IMR-90 (cell line): Measurements from ENCODE around the gene MBTPS1. TPM values are rescaled to one million over a fixed set of nuclear protein-coding genes. Genes with fewer than 3 reads are reported as not detected.
A peak's percentile ranks its signal among the peaks of the same experiment; 100 is the strongest.

Experiments
- ATAC-seq: fragments of 200-7000 bp; cut with Tn5 transposase; 2 replicates; pipeline ENCODE4 v1.9.1; 2020; ENCODE audit warnings: low read depth, mild to moderate bottlenecking, moderate library complexity
- BruUV-seq: library from RNA; stranded (reverse); fragments of 400-500 nt; replicated peaks from 2 replicates; lab custom pipeline; 2021; lab: Mats Ljungman, UMichigan
- CTCF ChIA-PET: fragments of 300-600 bp; formaldehyde crosslinking; extraction: SDS; loops from one replicate; lab custom pipeline; 2021; ENCODE audit warnings: antibody characterized with exemption; lab: Yijun Ruan, JAX
- POLR2A ChIA-PET: fragments of 300-600 bp; sonication (Branson Sonifier 250); formaldehyde crosslinking; loops from one replicate; lab custom pipeline; 2022; ENCODE audit warnings: antibody characterized with exemption; ENCODE audit not compliant: unreplicated experiment; lab: Charles Lee
- DNase-seq: peaks from one replicate; pipeline ENCODE4 v3.0.0; 2013
- H2AFZ ChIP-seq: replicated peaks from 2 replicates; pipeline ENCODE3; 2013; ENCODE audit warnings: low read length, mild to moderate bottlenecking; ENCODE audit not compliant: poor library complexity
- H2AK5ac ChIP-seq: 2 replicates; pipeline ENCODE4 v1.6.1; 2013; ENCODE audit warnings: low read depth, low read length, inconsistent platforms
- H2AK9ac ChIP-seq: replicated peaks from 2 replicates; pipeline ENCODE3; 2013; ENCODE audit warnings: mild to moderate bottlenecking, low read depth, low read length, moderate library complexity; ENCODE audit not compliant: poor library complexity
- H2BK120ac ChIP-seq: 2 replicates; pipeline ENCODE4 v1.6.1; 2013; ENCODE audit warnings: low read depth, low read length, inconsistent platforms
- H2BK15ac ChIP-seq: 3 replicates; pipeline ENCODE4 v1.6.1; 2013; ENCODE audit warnings: low read depth, low read length, inconsistent platforms
- H2BK20ac ChIP-seq: 2 replicates; pipeline ENCODE4 v1.6.1; 2013; ENCODE audit warnings: low read depth, mild to moderate bottlenecking, inconsistent platforms, low read length, moderate library complexity
- H2BK5ac ChIP-seq: 2 replicates; pipeline ENCODE4 v1.6.1; 2013; ENCODE audit warnings: mild to moderate bottlenecking, low read depth, low read length, inconsistent platforms; ENCODE audit not compliant: poor library complexity, severe bottlenecking
- H3K14ac ChIP-seq: replicated peaks from 2 replicates; pipeline ENCODE4 v1.6.1; 2013; ENCODE audit warnings: low read depth, low read length, inconsistent platforms
- H3K18ac ChIP-seq: 2 replicates; pipeline ENCODE4 v1.6.1; 2013; ENCODE audit warnings: low read depth, low read length, control low read depth
- H3K23ac ChIP-seq: 2 replicates; pipeline ENCODE4 v1.6.1; 2013; ENCODE audit warnings: low read depth, low read length, inconsistent platforms
- H3K27ac ChIP-seq: 2 replicates; pipeline ENCODE4 v1.5.1; 2013; ENCODE audit warnings: mild to moderate bottlenecking, control low read depth, low read length; ENCODE audit not compliant: insufficient read depth
- H3K27me3 ChIP-seq: 2 replicates; pipeline ENCODE4 v1.6.1; 2013; ENCODE audit warnings: low read length; ENCODE audit not compliant: control insufficient read depth, insufficient read depth
- H3K36me3 ChIP-seq: 2 replicates; pipeline ENCODE4 v1.6.1; 2013; ENCODE audit warnings: low read length, mixed read lengths; ENCODE audit not compliant: control insufficient read depth, insufficient read depth
- H3K4ac ChIP-seq: 2 replicates; pipeline ENCODE4 v1.6.1; 2013; ENCODE audit warnings: low read depth, low read length, inconsistent platforms
- H3K4me1 ChIP-seq: 2 replicates; pipeline ENCODE4 v1.6.1; 2013; ENCODE audit warnings: low read length, mixed read lengths; ENCODE audit not compliant: control insufficient read depth, insufficient read depth
- H3K4me2 ChIP-seq: 2 replicates; pipeline ENCODE4 v1.6.1; 2013; ENCODE audit warnings: low read depth, mild to moderate bottlenecking, control low read depth, low read length, moderate library complexity
- H3K4me3 ChIP-seq: 2 replicates; pipeline ENCODE4 v1.5.1; 2013; ENCODE audit warnings: low read depth, mild to moderate bottlenecking, control low read depth, low read length, moderate library complexity; ENCODE audit not compliant: insufficient read depth
- H3K56ac ChIP-seq: 2 replicates; pipeline ENCODE4 v1.6.1; 2013; ENCODE audit warnings: low read length, inconsistent platforms; ENCODE audit not compliant: insufficient read depth; ENCODE audit errors: extremely low read depth
- H3K79me1 ChIP-seq, 2 experiments: 2 replicates each; pipeline ENCODE4 v1.6.1; 2013; ENCODE audit warnings: low read length in 2 of 2, inconsistent platforms in 1 of 2, low read depth in 1 of 2
- H3K9ac ChIP-seq: 2 replicates; pipeline ENCODE4 v1.6.1; 2013; ENCODE audit warnings: low read depth, low read length, control low read depth
- H3K9me1 ChIP-seq: 2 replicates; pipeline ENCODE4 v1.6.1; 2013; ENCODE audit warnings: low read length, inconsistent platforms; ENCODE audit not compliant: insufficient read depth
- H3K9me3 ChIP-seq: 2 replicates; pipeline ENCODE4 v1.6.1; 2013; ENCODE audit warnings: low read length; ENCODE audit not compliant: control insufficient read depth, insufficient read depth
- H4K20me1 ChIP-seq: 2 replicates; pipeline ENCODE4 v1.6.1; 2013; ENCODE audit warnings: low read length, inconsistent platforms; ENCODE audit not compliant: insufficient read depth
- H4K5ac ChIP-seq: 2 replicates; pipeline ENCODE4 v1.6.1; 2013; ENCODE audit warnings: mild to moderate bottlenecking, low read depth, low read length, control low read depth
- H4K8ac ChIP-seq, 2 experiments: 2 replicates each; pipeline ENCODE4 v1.6.1; 2013; ENCODE audit warnings: low read depth in 2 of 2, low read length in 2 of 2, control low read depth in 1 of 2, inconsistent platforms in 1 of 2
- H4K91ac ChIP-seq: 2 replicates; pipeline ENCODE4 v1.6.1; 2013; ENCODE audit warnings: low read depth, low read length, inconsistent platforms; ENCODE audit not compliant: insufficient read depth
- BHLHE40 ChIP-seq: fragments of 150-350 bp; IDR thresholded peaks from 2 replicates; pipeline ENCODE4 v1.6.1; 2016; ENCODE audit warnings: mild to moderate bottlenecking, low read depth, low read length
- CEBPB ChIP-seq: IDR thresholded peaks from 2 replicates; pipeline ENCODE4 v1.6.1; 2012; ENCODE audit warnings: low read depth, low read length, improper control_type of control experiment
- CHD1 ChIP-seq: IDR thresholded peaks from 2 replicates; pipeline ENCODE4 v1.6.1; 2012; ENCODE audit warnings: low read depth, low read length, improper control_type of control experiment
- CTCF ChIP-seq: conservative IDR thresholded peaks from 2 replicates; pipeline ENCODE4 v1.5.1; 2012; ENCODE audit warnings: mild to moderate bottlenecking, low read depth, low read length, improper control_type of control experiment
- ELK1 ChIP-seq: fragments of 150-350 bp; IDR thresholded peaks from 2 replicates; pipeline ENCODE4 v1.6.1; 2016; ENCODE audit warnings: low read depth, mild to moderate bottlenecking, low read length, moderate library complexity, borderline replicate concordance
- FOS ChIP-seq: fragments of 150-350 bp; IDR thresholded peaks from 2 replicates; pipeline ENCODE4 v1.6.1; 2016; ENCODE audit warnings: low read depth, low read length
- MAFK ChIP-seq: IDR thresholded peaks from 2 replicates; pipeline ENCODE4 v1.6.1; 2012; ENCODE audit warnings: low read depth, low read length, improper control_type of control experiment
- POLR2A ChIP-seq: IDR thresholded peaks from 2 replicates; pipeline ENCODE4 v1.6.1; 2012; ENCODE audit warnings: mild to moderate bottlenecking, low read depth, low read length
- RCOR1 ChIP-seq: IDR thresholded peaks from 2 replicates; pipeline ENCODE4 v1.6.1; 2012; ENCODE audit warnings: mild to moderate bottlenecking, low read length, improper control_type of control experiment; ENCODE audit not compliant: insufficient replicate concordance
- RFX5 ChIP-seq: IDR thresholded peaks from 2 replicates; pipeline ENCODE4 v1.8.0; 2012; ENCODE audit warnings: low read depth, mild to moderate bottlenecking, low read length, moderate library complexity
- SMC3 ChIP-seq: fragments of 150-350 bp; IDR thresholded peaks from 2 replicates; pipeline ENCODE4 v1.6.1; 2016; ENCODE audit warnings: low read depth, mild to moderate bottlenecking, antibody characterized with exemption, low read length, moderate library complexity
- USF2 ChIP-seq: fragments of 150-350 bp; IDR thresholded peaks from 2 replicates; pipeline ENCODE4 v1.6.1; 2017; ENCODE audit warnings: mild to moderate bottlenecking, antibody characterized with exemption, low read length, low read depth
- WGBS, 2 experiments: methylation state at CpG; one replicate each; pipeline versions ENCODE4 v1.1.5 to v1.1.7; 2013; ENCODE audit warnings: missing lambda C conversion rate in 2 of 2; ENCODE audit not compliant: insufficient read length in 1 of 2; ENCODE audit errors: extremely low coverage in 2 of 2; 5-methylcytosine and 5-hydroxymethylcytosine counted together
- dilution Hi-C: fragments of 300-500 bp; cut with HindIII; formaldehyde crosslinking; loops from one replicate; pipeline ENCODE4 v1.14.3; 2018; ENCODE audit warnings: low sequenced_read_pairs; ENCODE audit not compliant: unreplicated experiment
- in situ Hi-C: fragments of 300-500 bp; cut with MboI; formaldehyde crosslinking; loops from 3 replicates; pipeline ENCODE4 v1.14.3; 2019; ENCODE audit warnings: low sequenced_read_pairs, inconsistent platforms, mixed read lengths
- intact Hi-C: fragments of 100-400 bp; cut with micrococcal nuclease; formaldehyde crosslinking; loops from 2 replicates; pipeline ENCODE4 v1.10.0; 2022
- polyA plus RNA-seq, 3 experiments: library from polyadenylated mRNA; depleted of rRNA; stranded (reverse); fragments of >200 nt; gene quantifications; 2 replicates each; pipeline ENCODE4 v1.2.3, GENCODE V29; 2012; ENCODE audit warnings: low replicate concordance in 1 of 3
- total RNA-seq: library from RNA; depleted of rRNA; stranded (reverse); fragments of >200 nt; gene quantifications from 2 replicates; pipeline ENCODE4 v1.2.3, GENCODE V29; 2012

The MBTPS1 gene
- total and polyA plus RNA-seq, 2 of the 4 experiments (the other 2 are of a cell fraction) = 59.0 to 70.4 TPM

- Histone ChIP-seq H2BK5ac (no peak overlapping the region), H3K14ac (no peak overlapping the region), H3K4me3 (no peak overlapping the region), H3K4ac (no peak overlapping the region), H4K91ac (no peak overlapping the region), H2BK20ac (no peak overlapping the region), H3K79me1 (peaks cover 27 to 84% of the 10 kb centered on the region in 2 experiments), H2AFZ (no peak overlapping the region), H4K5ac (no peak overlapping the region), H3K4me1 (peaks cover 7% of the 10 kb centered on the region), H3K36me3 (peaks cover 11% of the 10 kb centered on the region), H2BK120ac (no peak overlapping the region), H3K9ac (no peak overlapping the region), H2BK15ac (no peak overlapping the region), H3K9me3 (no peaks in the 10 kb centered on the region), H3K18ac (no peak overlapping the region), H3K4me2 (no peak overlapping the region), H3K9me1 (peaks cover 14% of the 10 kb centered on the region), H2AK9ac (no peak overlapping the region), H3K56ac (no peak overlapping the region), H4K8ac (no peak overlapping the region), H3K23ac (no peak overlapping the region), H2AK5ac (no peak overlapping the region), H4K20me1 (peaks cover 77% of the 10 kb centered on the region), H3K27ac (no peak overlapping the region), H3K27me3 (no peaks in the 10 kb centered on the region)
- in situ Hi-C loops = no loop called here
- dilution Hi-C loops = no loop called here
- no TSS peak for BruUV-seq
- intact Hi-C loops = no loop called here
- no CpG with 5 or more reads among the region's 5 CpGs for WGBS, 2 experiments
- CTCF ChIA-PET = no interaction called here
- TF ChIP-seq CHD1 (no peak), BHLHE40 (no peak), FOS (no peak), SMC3 (no peak), RCOR1 (no peak), RFX5 (no peak), MAFK (no peak), USF2 (no peak), POLR2A (no peak), ELK1 (no peak), CEBPB (no peak), CTCF (no peak)
- no peak for DNase-seq
- ATAC-seq = 0 out of 2 replicates have a peak, but pooled peaks have one; percentile 9
- POLR2A ChIA-PET = no interaction called here
Measured at GRCh38 chr16:84103678-84104077, 13.1 kb downstream of the MBTPS1 start.
